K562 (cell line): ENCODE results near the gene QKI. TPM values are rescaled to one million over a fixed set of nuclear protein-coding genes. Genes with fewer than 3 reads are reported as not detected.
A peak's percentile ranks its signal among the peaks of the same experiment; 100 is the strongest.

Experiments
- ATAC-seq: fragments of 200-7000 bp; cut with Tn5 transposase; 3 replicates; pipeline ENCODE4 v1.9.1; 2020; ENCODE audit warnings: moderate library complexity
- BruUV-seq: library from RNA; stranded (reverse); fragments of 400-500 nt; replicated peaks from 2 replicates; lab custom pipeline; 2021; lab: Mats Ljungman, UMichigan
- CTCF ChIA-PET: fragments of 300-600 bp; formaldehyde crosslinking; extraction: SDS; loops from one replicate; lab custom pipeline; 2021; ENCODE audit warnings: low intra/inter-chr PET ratio; lab: Yijun Ruan, JAX
- POLR2A ChIA-PET: fragments of 300-600, 350-650 bp; sonication (Branson Sonifier 250); formaldehyde crosslinking; extraction: SDS; loops from one replicate; lab custom pipeline; 2021; ENCODE audit warnings: antibody characterized with exemption, inconsistent platforms; lab: Yijun Ruan, JAX
- DNase-seq, 4 experiments: peaks; one replicate each; pipeline versions ENCODE4 v3.0.0 to v3.0.0-alpha.2; 2011 to 2018; ENCODE audit warnings: low spot score in 3 of 4, mixed read lengths in 3 of 4; ENCODE audit errors: extremely low read depth in 1 of 4
- FAIRE-seq: peaks from 2 replicates; lab custom pipeline; 2011; peaks lifted over from hg19 to GRCh38; lab: Jason Lieb, UNC
- H2AFZ ChIP-seq: 2 replicates; pipeline ENCODE4 v1.6.0; 2011; ENCODE audit warnings: low read depth, low read length, control low read depth, inconsistent platforms
- H3K27ac ChIP-seq: fragments of 200-600 bp; 3 replicates; pipeline ENCODE4 v1.8.0; 2011; ENCODE audit warnings: low read depth, mild to moderate bottlenecking, control low read depth, inconsistent platforms, low read length, moderate library complexity, mixed read lengths; ENCODE audit errors: extremely low read depth
- H3K27me3 ChIP-seq, 2 experiments: fragments of 300-600 bp in 1 of 2; 2 replicates in 1 of 2; 3 replicates in 1 of 2; pipeline versions ENCODE4 v1.6.0 to v1.8.0; 2011; ENCODE audit warnings: inconsistent platforms in 2 of 2, low read length in 2 of 2, mild to moderate bottlenecking in 1 of 2, mixed read lengths in 1 of 2, moderate library complexity in 1 of 2; ENCODE audit not compliant: control insufficient read depth in 2 of 2, insufficient read depth in 2 of 2
- H3K36me3 ChIP-seq: fragments of 300-600 bp; 3 replicates; pipeline ENCODE4 v1.8.0; 2011; ENCODE audit warnings: mild to moderate bottlenecking, low read length, inconsistent platforms; ENCODE audit not compliant: control insufficient read depth, insufficient read depth
- H3K4me1 ChIP-seq, 2 experiments: fragments of 200-600 bp in 1 of 2; replicated peaks in 1 of 2; 2 replicates in 1 of 2; 3 replicates in 1 of 2; pipeline versions ENCODE4 v1.5.1 to v1.8.0; 2011; ENCODE audit warnings: inconsistent platforms in 2 of 2, low read length in 2 of 2, mild to moderate bottlenecking in 1 of 2, mixed read lengths in 1 of 2, moderate library complexity in 1 of 2; ENCODE audit not compliant: control insufficient read depth in 2 of 2, insufficient read depth in 2 of 2
- H3K4me2 ChIP-seq: 2 replicates; pipeline ENCODE4 v1.6.1; 2011; ENCODE audit warnings: low read length, control low read depth, inconsistent platforms, mixed read lengths; ENCODE audit not compliant: insufficient read depth
- H3K4me3 ChIP-seq: fragments of 200-600 bp; sonication (generic), shearing (Covaris generic); 2 replicates; pipeline ENCODE4 v1.5.1; 2016; ENCODE audit warnings: control low read depth, inconsistent platforms
- H3K79me2 ChIP-seq: fragments of 200-600 bp; 3 replicates; pipeline ENCODE4 v1.8.0; 2011; ENCODE audit warnings: low read length, inconsistent platforms; ENCODE audit not compliant: control insufficient read depth, insufficient read depth
- H3K9ac ChIP-seq, 2 experiments: 2 replicates each; pipeline versions ENCODE4 v1.6.0 to v1.6.1; 2011; ENCODE audit warnings: low read depth in 2 of 2, low read length in 2 of 2, control low read depth in 1 of 2, inconsistent platforms in 1 of 2, mild to moderate bottlenecking in 1 of 2, mixed read lengths in 1 of 2; ENCODE audit not compliant: insufficient read depth in 1 of 2
- H3K9me1 ChIP-seq: one replicate; pipeline ENCODE4 v1.6.0; 2011; ENCODE audit warnings: inconsistent platforms, mild to moderate bottlenecking, low read length, moderate library complexity; ENCODE audit not compliant: control insufficient read depth, insufficient read depth
- H3K9me3 ChIP-seq: replicated peaks from 2 replicates; pipeline ENCODE4 v1.5.1; 2011; ENCODE audit warnings: low read depth, low read length, inconsistent platforms; ENCODE audit not compliant: control insufficient read depth, insufficient read depth
- H4K20me1 ChIP-seq: replicated peaks from 2 replicates; pipeline ENCODE4 v1.6.1; 2011; ENCODE audit warnings: low read length, inconsistent platforms, mixed read lengths; ENCODE audit not compliant: control insufficient read depth, insufficient read depth
- BMI1 ChIP-seq: fragments of 150-350 bp; IDR thresholded peaks from 2 replicates; pipeline ENCODE4 v1.6.1; 2014; ENCODE audit warnings: low read length
- DPF2 ChIP-seq: fragments of 450-650 bp; IDR thresholded peaks from 2 replicates; pipeline ENCODE4 v1.6.1; 2016
- E2F8 ChIP-seq: fragments of 450-650 bp; IDR thresholded peaks from 2 replicates; pipeline ENCODE4 v1.7.1; 2018; ENCODE audit warnings: mild to moderate bottlenecking, low read depth; ENCODE audit not compliant: partially characterized antibody
- FOSL1 ChIP-seq: fragments of 200-800 bp; sonication (Bioruptor generic); conservative IDR thresholded peaks from 2 replicates; pipeline ENCODE4 v1.6.1; 2016; ENCODE audit warnings: missing genetic modification characterization, missing compliant biosample characterization
- HCFC1 ChIP-seq: IDR thresholded peaks from 2 replicates; pipeline ENCODE4 v1.6.1; 2012; ENCODE audit warnings: low read depth, low read length, improper control_type of control experiment
- KDM5B ChIP-seq: fragments of 200-600 bp; sonication (generic); IDR thresholded peaks from 2 replicates; pipeline ENCODE4 v1.6.1; 2012; ENCODE audit warnings: low read depth, mild to moderate bottlenecking, moderate library complexity, low read length, control low read depth, inconsistent platforms; ENCODE audit not compliant: insufficient replicate concordance
- MTA2 ChIP-seq: fragments of 450-650 bp; IDR thresholded peaks from 2 replicates; pipeline ENCODE4 v1.6.1; 2016; ENCODE audit warnings: low read depth
- NCOA1 ChIP-seq: fragments of 450-650 bp; IDR thresholded peaks from 2 replicates; pipeline ENCODE4 v1.6.1; 2016; ENCODE audit warnings: low read depth
- PBX2 ChIP-seq, 2 experiments: IDR thresholded peaks in 1 of 2; conservative IDR thresholded peaks in 1 of 2; 2 replicates each; pipeline ENCODE4 v1.6.1; 2016; ENCODE audit warnings: low read depth in 2 of 2, mild to moderate bottlenecking in 1 of 2, missing compliant biosample characterization in 1 of 2, missing genetic modification characterization in 1 of 2, moderate library complexity in 1 of 2
- POLR2G ChIP-seq: fragments of 200-400 bp; formaldehyde crosslinking; IDR thresholded peaks from 2 replicates; pipeline ENCODE4 v1.6.1; 2017; ENCODE audit warnings: low read depth, mild to moderate bottlenecking, antibody characterized with exemption, low read length, moderate library complexity
- PRPF4 ChIP-seq: fragments of 200-400 bp; formaldehyde crosslinking; IDR thresholded peaks from one replicate; pipeline ENCODE4 v1.6.1; 2017; ENCODE audit warnings: low read length, low read depth, mild to moderate bottlenecking; ENCODE audit not compliant: insufficient read depth, poor library complexity, severe bottlenecking
- PURB ChIP-seq: sonication (generic); formaldehyde crosslinking; IDR thresholded peaks from 2 replicates; pipeline ENCODE4 v1.9.0; 2021; ENCODE audit warnings: low read depth, mild to moderate bottlenecking, missing genetic modification reagents
- SLC30A9 ChIP-seq: fragments of 250-450 bp; sonication (Bioruptor Pico); IDR thresholded peaks from 2 replicates; pipeline ENCODE4 v1.8.0; 2022; ENCODE audit warnings: mild to moderate bottlenecking, moderate library complexity
- TEAD4 ChIP-seq, 2 experiments: sonication (generic) in 1 of 2; formaldehyde crosslinking in 1 of 2; IDR thresholded peaks; 2 replicates each; pipeline versions ENCODE4 v1.6.1 to v1.8.0; 2012 to 2022; ENCODE audit warnings: borderline replicate concordance in 1 of 2, inconsistent platforms in 1 of 2, low read length in 1 of 2, mild to moderate bottlenecking in 1 of 2, missing genetic modification reagents in 1 of 2
- TSC22D4 ChIP-seq: fragments of 450-650 bp; IDR thresholded peaks from 2 replicates; pipeline ENCODE4 v1.6.1; 2016; ENCODE audit warnings: missing genetic modification characterization, missing biosample characterization, control low read depth
- ZNF830 ChIP-seq: fragments of 250-450 bp; sonication (Bioruptor Pico); IDR thresholded peaks from 2 replicates; pipeline ENCODE4 v1.5.0; 2021; ENCODE audit warnings: mild to moderate bottlenecking
- WGBS: fragments of 100-300 bp; shearing (Covaris generic); methylation state at CpG from one replicate; pipeline ENCODE4 v1.1.6; 2016; ENCODE audit warnings: low coverage, mixed read lengths; ENCODE audit not compliant: insufficient coverage; ENCODE audit errors: missing lambda C conversion rate; 5-methylcytosine and 5-hydroxymethylcytosine counted together
- in situ Hi-C: fragments of 300-500 bp; cut with MboI; formaldehyde crosslinking; loops from 4 replicates; pipeline ENCODE4 v1.15.0; 2018; ENCODE audit warnings: inconsistent platforms, mixed read lengths
- intact Hi-C: fragments of 100-400 bp; cut with micrococcal nuclease; formaldehyde crosslinking; loops from 2 replicates; pipeline ENCODE4 v1.14.2; 2022
- polyA plus RNA-seq, 8 experiments: library from polyadenylated mRNA; depleted of rRNA in 4 of 8; stranded (reverse) in 5 of 8; unstranded in 3 of 8; fragments of >200 nt; fragmentation: Nextera tagmentation in 2 of 8; fragmentation: Illumina TruSeq in 1 of 8; extraction: Ambion mirVana in 2 of 8; extraction: Trizol in 1 of 8; gene quantifications; 2 replicates each; pipeline versions ENCODE4 v1.2.1 to v1.2.3, GENCODE V29; 2011 to 2014; ENCODE audit warnings: inconsistent platforms in 1 of 8, missing spikeins in 1 of 8
- total RNA-seq, 7 experiments: library from RNA; depleted of rRNA in 6 of 7; stranded (reverse); fragments of >200 nt in 6 of 7; fragmentation: Illumina TruSeq in 2 of 7; extraction: Trizol in 2 of 7; gene quantifications; 2 replicates each; pipeline versions ENCODE4 v1.2.1 to v1.2.3, GENCODE V29; 2011 to 2021; ENCODE audit warnings: low replicate concordance in 1 of 7

QKI gene
- total and polyA plus RNA-seq, 9 of the 15 experiments (the other 6 are each of a cell fraction or from before 2014, with no cell fraction given): 20.4 to 215 (median 123) TPM

- Histone ChIP-seq H3K4me3 (no peak overlapping the region), H3K4me1 (peaks cover 0 to 3% of the 10 kb centered on the region in 2 experiments; a peak in 1 of 5 replicates), H3K27me3 (no peaks in the 10 kb centered on the region), H3K4me2 (no peak overlapping the region), H3K9me3 (no peaks in the 10 kb centered on the region), H3K27ac (no peak overlapping the region; the same call in 2 of the 3 replicates), H3K79me2 (peaks cover 100% of the 10 kb centered on the region), H3K36me3 (peaks cover 9% of the 10 kb centered on the region; the same call in 1 of the 3 replicates), H3K9ac (no peak overlapping the region), H3K9me1 (peaks cover 4% of the 10 kb centered on the region), H4K20me1 (no peaks in the 10 kb centered on the region), H2AFZ (no peak overlapping the region)
- ATAC-seq: peak; percentile 47
- ChIA-PET CTCF (no interaction called here), POLR2A (no interaction called here)
- no peak for DNase-seq
- intact Hi-C loops: no loop called here
- no peak for FAIRE-seq
- WGBS: 61% methylated on average over 6 of the region's 6 CpGs
- no TSS peak for BruUV-seq
- in situ Hi-C loops: no loop called here
- peak; percentile 52; the same call in 1 of the 2 replicates for TF ChIP-seq DPF2
- TF ChIP-seq PURB (CRISPR knock-in tag): no peak
- no peak for TF ChIP-seq KDM5B
- TF ChIP-seq FOSL1: peak; percentile 42
- TF ChIP-seq TEAD4 (IDR thresholded peaks at IDR 0.05; ENCODE audit: low read length): no peak
- no peak for TF ChIP-seq TEAD4 (CRISPR knock-in tag; IDR thresholded peaks at IDR 0.05; ENCODE audit: borderline replicate concordance)
- no peak for TF ChIP-seq TSC22D4 (tag)
- no peak for TF ChIP-seq NCOA1
- no peak for TF ChIP-seq HCFC1
- 0 out of 2 replicates have a peak, but pooled peaks have one; percentile 19 for TF ChIP-seq MTA2
- no peak for TF ChIP-seq PRPF4
- no peak for TF ChIP-seq ZNF830 (CRISPR knock-in tag)
- TF ChIP-seq BMI1: no peak
- no peak for TF ChIP-seq PBX2 (CRISPR knock-in tag; IDR thresholded peaks at IDR 0.05; ENCODE audit: low read depth)
- TF ChIP-seq PBX2 (tag; conservative IDR thresholded peaks at IDR 0.05; ENCODE audit: low read depth): no peak
- TF ChIP-seq POLR2G: no peak
- no peak for TF ChIP-seq E2F8
- TF ChIP-seq SLC30A9 (CRISPR knock-in tag): no peak
These were observed 79.8 kb downstream of the QKI start for GRCh38 chr6:163494279-163494727.
